ENCODE measurements around the gene RNU5D-1. TPM values are rescaled to one million over a fixed set of nuclear protein-coding genes. Genes with fewer than 3 reads are reported as not detected.

RNU5D-1 gene
- total RNA-seq, 1 experiment from 2014 or later: not detected

- POLR2A ChIA-PET: interaction anchor here (0.7 to 6.8 kb wide), 2 partner anchors 11 to 54 kb away, joined by 3 to 182 read pairs; partner anchors contain the start of gene RNU5D-1
- Mint-ChIP-seq H3K4me3 (ENCODE audit: unreplicated experiment) (peak overlapping the region; percentile 15), H3K27ac (ENCODE audit: low read depth, unreplicated experiment) (peak overlapping the region; percentile 98), H3K36me3 (ENCODE audit: insufficient read depth, unreplicated experiment) (peaks cover 12% of the 10 kb centered on the region), H3K27me3 (ENCODE audit: insufficient read depth, unreplicated experiment) (no peaks in the 10 kb centered on the region), H3K9me3 (ENCODE audit: unreplicated experiment) (no peaks in the 10 kb centered on the region), H3K4me1 (ENCODE audit: insufficient read depth, unreplicated experiment) (peaks cover 27% of the 10 kb centered on the region)
- CTCF ChIA-PET: interaction anchor here (0.5 to 7.7 kb wide), 2 partner anchors 9 to 298 kb away, joined by 3 to 75 read pairs; partner anchors contain the start of gene RNU5D-1
- TF ChIP-seq CTCF (IDR thresholded peaks at IDR 0.05; ENCODE audit: unreplicated experiment): no peak
- DNase-seq (ENCODE audit: unreplicated experiment): no peak
- BruUV-seq (replicated peaks): no TSS peak
- intact Hi-C loops (cut with micrococcal nuclease): no loop called here
Observed at GRCh38 chr1:44720281-44720680, 10.7 kb downstream of the RNU5D-1 start.

GRCh38 chr1:44719318-44719717, 11.7 kb downstream of the RNU5D-1 start:
- Mint-ChIP-seq H3K4me1 (ENCODE audit: insufficient read depth, unreplicated experiment) (peaks cover 27% of the 10 kb centered on the region), H3K36me3 (ENCODE audit: insufficient read depth, unreplicated experiment) (peaks cover 12% of the 10 kb centered on the region), H3K27me3 (ENCODE audit: insufficient read depth, unreplicated experiment) (no peaks in the 10 kb centered on the region), H3K9me3 (ENCODE audit: unreplicated experiment) (no peaks in the 10 kb centered on the region), H3K4me3 (ENCODE audit: unreplicated experiment) (no peak overlapping the region), H3K27ac (ENCODE audit: low read depth, unreplicated experiment) (no peak overlapping the region)
- CTCF ChIA-PET: interaction anchor here (7.7 kb wide), 1 partner anchor 10 kb away, joined by 75 read pairs; the partner anchor contains the start of gene RNU5D-1
- no peak for DNase-seq (ENCODE audit: unreplicated experiment)
- POLR2A ChIA-PET: interaction anchor here (0.7 to 6.8 kb wide), 3 partner anchors 12 to 267 kb away, joined by 3 to 182 read pairs (median 3); partner anchors contain the start of genes EIF2B3 and RNU5D-1
- no peak for TF ChIP-seq CTCF (IDR thresholded peaks at IDR 0.05; ENCODE audit: unreplicated experiment)
- intact Hi-C loops (cut with micrococcal nuclease): no loop called here
- BruUV-seq (replicated peaks): no TSS peak

DNA sequence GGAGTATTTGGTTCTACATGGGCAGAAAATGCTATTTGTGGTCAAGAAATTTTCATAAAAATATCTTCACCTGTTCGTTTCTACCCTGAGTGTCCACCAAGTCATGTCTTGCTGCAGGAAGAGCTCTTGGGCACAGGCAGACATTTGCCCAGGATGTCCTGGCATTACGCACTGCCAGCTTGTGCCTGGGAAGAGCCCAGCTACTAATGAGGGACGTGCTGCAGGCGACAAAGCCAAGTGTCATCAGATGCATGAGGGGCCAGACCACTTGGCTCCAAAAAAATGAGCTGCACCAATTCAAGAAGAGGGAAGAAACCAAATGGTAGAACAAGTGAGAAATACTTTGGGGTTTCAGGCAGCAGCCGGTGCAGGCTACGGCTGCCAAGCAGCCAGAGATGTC, 12.9 kb downstream of the RNU5D-1 start:
- Mint-ChIP-seq H3K27ac (ENCODE audit: low read depth, unreplicated experiment) (no peak overlapping the region), H3K27me3 (ENCODE audit: insufficient read depth, unreplicated experiment) (no peaks in the 10 kb centered on the region), H3K36me3 (ENCODE audit: insufficient read depth, unreplicated experiment) (peaks cover 12% of the 10 kb centered on the region), H3K9me3 (ENCODE audit: unreplicated experiment) (no peaks in the 10 kb centered on the region), H3K4me3 (ENCODE audit: unreplicated experiment) (no peak overlapping the region), H3K4me1 (ENCODE audit: insufficient read depth, unreplicated experiment) (peaks cover 25% of the 10 kb centered on the region)
- no peak for DNase-seq (ENCODE audit: unreplicated experiment)
- ChIA-PET POLR2A (interaction anchor here (1.0 to 6.8 kb wide), 4 partner anchors 13 to 268 kb away, joined by 3 to 182 read pairs (median 6); partner anchors contain the start of genes ARMH1, EIF2B3, RNU5D-1 and RPS8), CTCF (interaction anchor here (0.5 to 7.7 kb wide), 6 partner anchors 9 to 501 kb away, joined by 3 to 75 read pairs (median 4); partner anchors contain the start of gene RNU5D-1)
- BruUV-seq (replicated peaks): no TSS peak
- intact Hi-C loops (cut with micrococcal nuclease): no loop called here
- TF ChIP-seq CTCF (IDR thresholded peaks at IDR 0.05; ENCODE audit: unreplicated experiment): no peak

DNA sequence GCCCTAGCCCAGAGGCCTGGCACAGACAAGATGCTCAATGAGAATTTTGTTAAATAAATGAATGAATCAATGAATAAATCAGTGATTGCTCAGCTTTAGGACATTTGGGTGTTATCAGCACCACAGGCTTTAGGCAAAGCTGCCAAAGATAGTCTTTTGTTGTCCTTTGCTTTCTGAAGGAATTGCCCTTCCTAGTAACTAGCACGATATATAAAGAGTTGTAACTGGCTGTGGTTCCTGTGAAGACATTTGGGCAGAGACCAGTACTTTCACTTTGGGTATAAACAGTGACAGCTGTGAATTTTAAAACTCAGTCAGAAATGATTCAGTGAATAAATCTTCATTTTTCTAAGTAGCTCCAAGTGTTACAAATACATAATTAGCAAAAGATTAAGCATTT, 13.3 kb downstream of the RNU5D-1 start:
- no peak for TF ChIP-seq CTCF (IDR thresholded peaks at IDR 0.05; ENCODE audit: unreplicated experiment)
- H3K27me3 Mint-ChIP-seq (ENCODE audit: insufficient read depth, unreplicated experiment): no peaks in the 10 kb centered on the region
- H3K27ac Mint-ChIP-seq (ENCODE audit: low read depth, unreplicated experiment): no peak overlapping the region
- no peak overlapping the region for H3K4me3 Mint-ChIP-seq (ENCODE audit: unreplicated experiment)
- intact Hi-C loops (cut with micrococcal nuclease): no loop called here
- peaks cover 22% of the 10 kb centered on the region for H3K4me1 Mint-ChIP-seq (ENCODE audit: insufficient read depth, unreplicated experiment)
- H3K9me3 Mint-ChIP-seq (ENCODE audit: unreplicated experiment): no peaks in the 10 kb centered on the region
- POLR2A ChIA-PET: interaction anchor here (1.0 to 6.8 kb wide), 4 partner anchors 13 to 269 kb away, joined by 3 to 182 read pairs (median 6); partner anchors contain the start of genes ARMH1, EIF2B3, RNU5D-1 and RPS8
- peaks cover 12% of the 10 kb centered on the region for H3K36me3 Mint-ChIP-seq (ENCODE audit: insufficient read depth, unreplicated experiment)
- BruUV-seq (replicated peaks): no TSS peak
- CTCF ChIA-PET: interaction anchor here (0.5 to 7.7 kb wide), 7 partner anchors 9 to 500 kb away, joined by 3 to 75 read pairs (median 3); partner anchors contain the start of gene RNU5D-1
- DNase-seq (ENCODE audit: unreplicated experiment): no peak
